Measurements from ENCODE around the gene TTC39B.

Gene TTC39B

GRCh38 chr9:15218994-15219393 lies 88.0 kb downstream of the TTC39B start:
- H3K4me3 ChIP-seq (ENCODE audit: low read length), result no peak overlapping the region
- no peak for TF ChIP-seq CTCF (conservative IDR thresholded peaks at IDR 0.05; ENCODE audit: low read length)
- DNase-seq (ENCODE audit: low read depth), result no peak

- TF ChIP-seq CTCF (conservative IDR thresholded peaks at IDR 0.05; ENCODE audit: low read length), result no peak
- H3K4me3 ChIP-seq (ENCODE audit: low read length), result no peak overlapping the region
- no peak for DNase-seq (ENCODE audit: low read depth)
Observed at GRCh38 chr9:15213249-15213648, 93.8 kb downstream of the TTC39B start.

- DNase-seq (ENCODE audit: low read depth), result peak; percentile 74
- H3K4me3 ChIP-seq (ENCODE audit: low read length), result no peak overlapping the region
- TF ChIP-seq CTCF (conservative IDR thresholded peaks at IDR 0.05; ENCODE audit: low read length), result no peak
Observed at GRCh38 chr9:15211815-15212495, 95.1 kb downstream of the TTC39B start.

GRCh38 chr9:15211160-15211814 lies 95.7 kb downstream of the TTC39B start:
- TF ChIP-seq CTCF (conservative IDR thresholded peaks at IDR 0.05; ENCODE audit: low read length), result peak; percentile 93
- H3K4me3 ChIP-seq (ENCODE audit: low read length), result no peak overlapping the region
- DNase-seq (ENCODE audit: low read depth), result peak; percentile 79

- no peak overlapping the region for H3K4me3 ChIP-seq (ENCODE audit: low read length)
Observed at GRCh38 chr9:15206903-15207696, 99.9 kb downstream of the TTC39B start.

GRCh38 chr9:15205632-15206420 lies 101.2 kb downstream of the TTC39B start:
- no peak overlapping the region for H3K4me3 ChIP-seq (ENCODE audit: low read length)
- TF ChIP-seq CTCF (conservative IDR thresholded peaks at IDR 0.05; ENCODE audit: low read length), result no peak
- DNase-seq (ENCODE audit: low read depth), result no peak

More at GRCh38 chr9:15206903-15207696, 99.9 kb downstream of the TTC39B start:
- no peak for DNase-seq (ENCODE audit: low read depth)
- TF ChIP-seq CTCF (conservative IDR thresholded peaks at IDR 0.05; ENCODE audit: low read length), result no peak

Measured in AG10803 (cell line).